Trophoblast cell (in vitro differentiated cells and primary cell): ENCODE data around the gene SEC31A.
A peak's percentile ranks its signal among the peaks of the same experiment; 100 is the strongest.

Source experiments
- DNase-seq, 2 donors: peaks; one replicate each; pipeline ENCODE4 v3.0.0-alpha.2; 2016
- H2AFZ ChIP-seq: 2 replicates; pipeline ENCODE4 v1.6.1; 2013; ENCODE audit warnings: low read length, moderate library complexity, mild to moderate bottlenecking; ENCODE audit not compliant: insufficient read depth, poor library complexity
- H2AK5ac ChIP-seq: 2 replicates; pipeline ENCODE4 v1.6.1; 2013; ENCODE audit warnings: mild to moderate bottlenecking, low read length
- H2BK120ac ChIP-seq: 2 replicates; pipeline ENCODE4 v1.6.1; 2013; ENCODE audit warnings: low read length, mild to moderate bottlenecking, moderate library complexity; ENCODE audit not compliant: insufficient read depth, poor library complexity
- H2BK12ac ChIP-seq: 2 replicates; pipeline ENCODE4 v1.6.1; 2013; ENCODE audit warnings: mild to moderate bottlenecking, low read length, moderate library complexity
- H2BK5ac ChIP-seq: 2 replicates; pipeline ENCODE4 v1.6.1; 2013; ENCODE audit warnings: low read length, low read depth, moderate library complexity, mild to moderate bottlenecking; ENCODE audit not compliant: poor library complexity
- H3K14ac ChIP-seq: 2 replicates; pipeline ENCODE4 v1.6.1; 2013; ENCODE audit warnings: mild to moderate bottlenecking, low read length
- H3K18ac ChIP-seq: 2 replicates; pipeline ENCODE4 v1.6.1; 2013; ENCODE audit warnings: mild to moderate bottlenecking, low read length
- H3K23ac ChIP-seq: 2 replicates; pipeline ENCODE4 v1.6.1; 2013; ENCODE audit warnings: low read length
- H3K27ac ChIP-seq: 2 replicates; pipeline ENCODE4 v1.5.1; 2013; ENCODE audit warnings: low read depth, mild to moderate bottlenecking, inconsistent platforms, low read length, moderate library complexity
- H3K27me3 ChIP-seq: 2 replicates; pipeline ENCODE4 v1.6.1; 2013; ENCODE audit warnings: inconsistent platforms, mild to moderate bottlenecking, low read length, moderate library complexity; ENCODE audit not compliant: insufficient read depth
- H3K36me3 ChIP-seq, 2 experiments: 1 replicate in 1 of 2; 2 replicates in 1 of 2; pipeline ENCODE4 v1.6.1; 2013; ENCODE audit warnings: low read length in 2 of 2, mild to moderate bottlenecking in 2 of 2, moderate library complexity in 1 of 2; ENCODE audit not compliant: insufficient read depth in 2 of 2, control insufficient read depth in 1 of 2
- H3K4ac ChIP-seq: 2 replicates; pipeline ENCODE4 v1.6.1; 2013; ENCODE audit warnings: low read depth, mild to moderate bottlenecking, low read length, moderate library complexity
- H3K4me1 ChIP-seq, 2 experiments: 1 replicate in 1 of 2; 2 replicates in 1 of 2; pipeline ENCODE4 v1.6.1; 2013; ENCODE audit warnings: low read length in 2 of 2, mild to moderate bottlenecking in 2 of 2, moderate library complexity in 1 of 2; ENCODE audit not compliant: insufficient read depth in 2 of 2, control insufficient read depth in 1 of 2
- H3K4me2 ChIP-seq: 2 replicates; pipeline ENCODE4 v1.6.1; 2013; ENCODE audit warnings: inconsistent platforms, mild to moderate bottlenecking, low read length, moderate library complexity
- H3K4me3 ChIP-seq: 2 replicates; pipeline ENCODE4 v1.5.1; 2013; ENCODE audit warnings: mild to moderate bottlenecking, low read depth, low read length, inconsistent platforms
- H3K79me1 ChIP-seq: one replicate; pipeline ENCODE4 v1.6.1; 2013; ENCODE audit warnings: low read length
- H3K79me2 ChIP-seq: 2 replicates; pipeline ENCODE4 v1.6.1; 2013; ENCODE audit warnings: low read length, mild to moderate bottlenecking; ENCODE audit not compliant: control insufficient read depth, insufficient read depth, poor library complexity
- H3K9ac ChIP-seq: 2 replicates; pipeline ENCODE4 v1.6.1; 2013; ENCODE audit warnings: mild to moderate bottlenecking, low read length
- H3K9me3 ChIP-seq: 2 replicates; pipeline ENCODE4 v1.6.1; 2013; ENCODE audit warnings: low read depth, mild to moderate bottlenecking, control low read depth, inconsistent platforms, low read length; ENCODE audit not compliant: insufficient read depth
- H4K12ac ChIP-seq: 2 replicates; pipeline ENCODE4 v1.6.1; 2013; ENCODE audit warnings: low read depth, mild to moderate bottlenecking, low read length, moderate library complexity
- H4K8ac ChIP-seq: 2 replicates; pipeline ENCODE4 v1.6.1; 2013; ENCODE audit warnings: low read depth, mild to moderate bottlenecking, low read length, moderate library complexity
- H4K91ac ChIP-seq: one replicate; pipeline ENCODE4 v1.6.1; 2013; ENCODE audit warnings: low read depth, mild to moderate bottlenecking, low read length, moderate library complexity
- WGBS: extraction: QIAGEN DNeasy Blood & Tissue Kit; methylation state at CpG from one replicate; pipeline ENCODE4 v1.1.7; 2013; ENCODE audit warnings: missing lambda C conversion rate; ENCODE audit not compliant: insufficient read length, insufficient coverage; ENCODE audit errors: extremely low coverage; 5-methylcytosine and 5-hydroxymethylcytosine counted together

Gene SEC31A

DNA sequence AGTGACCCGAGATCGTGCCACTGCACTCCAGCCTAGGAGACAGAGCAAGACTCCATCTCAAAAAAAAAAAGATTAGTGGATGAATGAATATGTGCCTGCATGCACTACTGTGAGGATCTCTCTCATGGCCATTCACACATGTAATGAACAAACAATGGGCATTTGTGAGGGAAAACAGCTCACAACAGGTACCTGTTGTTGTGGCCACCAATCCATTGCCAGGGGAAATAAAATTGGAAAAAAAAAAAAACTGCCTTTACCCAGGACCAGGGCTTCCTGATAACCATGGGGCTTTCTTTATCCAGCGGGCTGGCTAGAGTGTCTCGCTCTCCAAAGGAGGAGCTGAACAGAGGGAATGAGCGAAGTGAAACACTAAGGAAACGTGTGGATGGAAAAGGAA, 99.8 kb downstream of the SEC31A start:
- WGBS: no CpG with 5 or more reads among the region's 6 CpGs
- no peak for DNase-seq
- no peak overlapping the region for H3K23ac ChIP-seq
- no peak overlapping the region for H2BK12ac ChIP-seq
- peaks cover 9% of the 10 kb centered on the region for H3K27me3 ChIP-seq
- H3K4me1 ChIP-seq: no peaks in the 10 kb centered on the region
- H4K12ac ChIP-seq: no peak overlapping the region
- no peaks in the 10 kb centered on the region for H3K79me1 ChIP-seq
- no peaks in the 10 kb centered on the region for H3K36me3 ChIP-seq
- no peak overlapping the region for H4K91ac ChIP-seq
- H2AK5ac ChIP-seq: no peak overlapping the region
- H2BK5ac ChIP-seq: no peak overlapping the region
- H3K4me2 ChIP-seq: no peak overlapping the region
- no peak overlapping the region for H2BK120ac ChIP-seq
- no peak overlapping the region for H3K4me3 ChIP-seq
- H3K4ac ChIP-seq: no peak overlapping the region
- no peak overlapping the region for H3K27ac ChIP-seq
- H3K9ac ChIP-seq: no peak overlapping the region
- H2AFZ ChIP-seq: no peak overlapping the region
- no peak overlapping the region for H3K14ac ChIP-seq
- no peak overlapping the region for H4K8ac ChIP-seq
- no peaks in the 10 kb centered on the region for H3K9me3 ChIP-seq
- H3K79me2 ChIP-seq: no peaks in the 10 kb centered on the region
- H3K18ac ChIP-seq: no peak overlapping the region

DNA sequence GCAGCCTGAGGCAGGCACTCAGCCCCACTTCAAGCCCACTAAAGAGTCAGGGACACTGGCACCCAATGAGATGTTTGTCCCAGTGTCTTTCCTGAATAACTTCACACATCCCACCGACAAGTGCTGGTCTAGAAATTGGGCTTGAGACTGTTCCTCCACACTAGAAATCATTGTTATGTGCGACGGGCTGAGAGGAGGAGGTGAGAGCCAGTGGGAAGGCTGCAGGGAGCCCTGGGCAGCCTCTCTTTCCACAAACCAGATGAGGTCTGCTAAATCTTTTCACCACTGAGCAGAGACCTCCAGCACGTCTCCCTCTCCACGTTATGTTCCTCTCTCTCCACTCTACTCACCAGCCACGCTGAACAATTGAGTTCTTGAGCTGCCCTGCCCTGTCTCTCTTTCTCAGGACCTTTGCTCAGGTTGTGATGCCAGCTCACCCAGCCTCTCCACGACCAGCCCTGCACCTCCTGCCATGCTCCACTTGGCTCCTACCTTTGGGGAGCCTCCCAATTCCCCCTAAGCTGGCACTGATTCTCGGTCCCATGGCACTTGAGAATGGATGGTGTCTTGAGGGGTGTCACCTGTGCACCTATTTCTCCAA, 100.8 kb downstream of the SEC31A start:
- H3K4me2 ChIP-seq: no peak overlapping the region
- H2BK120ac ChIP-seq: no peak overlapping the region
- WGBS: no CpG with 5 or more reads among the region's 8 CpGs
- H3K23ac ChIP-seq: no peak overlapping the region
- no peaks in the 10 kb centered on the region for H3K4me1 ChIP-seq
- no peak overlapping the region for H4K12ac ChIP-seq
- DNase-seq: no peak
- H2BK12ac ChIP-seq: no peak overlapping the region
- H3K27me3 ChIP-seq: peaks cover 9% of the 10 kb centered on the region
- H2BK5ac ChIP-seq: no peak overlapping the region
- no peak overlapping the region for H3K27ac ChIP-seq
- no peak overlapping the region for H2AK5ac ChIP-seq
- no peaks in the 10 kb centered on the region for H3K9me3 ChIP-seq
- H3K4me3 ChIP-seq: no peak overlapping the region
- H3K4ac ChIP-seq: no peak overlapping the region
- H3K9ac ChIP-seq: no peak overlapping the region
- H4K91ac ChIP-seq: no peak overlapping the region
- H3K18ac ChIP-seq: no peak overlapping the region
- no peaks in the 10 kb centered on the region for H3K79me1 ChIP-seq
- no peak overlapping the region for H2AFZ ChIP-seq
- H3K79me2 ChIP-seq: no peaks in the 10 kb centered on the region
- no peaks in the 10 kb centered on the region for H3K36me3 ChIP-seq
- no peak overlapping the region for H4K8ac ChIP-seq
- no peak overlapping the region for H3K14ac ChIP-seq

DNA sequence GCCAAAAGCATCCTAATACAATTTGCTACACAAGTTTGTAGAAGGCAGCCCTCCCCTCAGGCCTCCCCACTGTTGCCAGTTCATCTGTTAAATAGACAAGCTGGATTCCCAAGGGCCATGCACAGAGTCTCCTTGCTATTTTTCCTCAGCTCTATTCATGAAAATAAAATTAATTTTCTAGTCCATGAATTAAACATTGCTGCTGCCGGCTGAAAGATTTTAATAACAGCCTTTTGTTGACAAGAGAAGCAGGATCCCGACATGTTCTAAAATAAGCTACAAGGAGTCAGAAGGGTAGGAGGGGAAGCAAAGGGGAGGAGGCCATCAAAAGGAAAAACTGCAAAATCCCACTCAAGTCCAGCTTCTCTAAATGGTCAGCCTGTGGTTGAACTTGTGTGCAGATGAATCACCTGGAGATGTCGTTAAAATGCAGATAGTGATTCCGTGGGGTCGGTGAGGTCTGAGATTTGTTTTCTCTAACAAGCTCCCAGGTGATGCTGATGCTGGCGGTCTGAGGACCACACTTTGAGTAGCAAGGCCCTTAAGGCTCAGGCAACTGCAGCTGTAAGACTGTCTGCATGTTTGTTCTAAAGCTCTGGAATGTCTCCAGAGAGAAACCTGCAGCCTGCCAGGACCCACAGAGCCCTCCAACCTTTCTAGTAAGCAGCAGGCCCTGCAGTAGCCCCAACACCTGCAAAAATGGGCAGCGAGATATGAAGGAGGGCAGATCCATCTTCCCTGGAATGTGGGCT, 101.8 kb downstream of the SEC31A start:
- no peak overlapping the region for H4K12ac ChIP-seq
- H3K79me2 ChIP-seq: no peaks in the 10 kb centered on the region
- H2BK12ac ChIP-seq: no peak overlapping the region
- whole genome bisulfite sequencing: no CpG with 5 or more reads among the region's 7 CpGs
- no peak overlapping the region for H3K23ac ChIP-seq
- no peak overlapping the region for H3K18ac ChIP-seq
- no peak overlapping the region for H4K8ac ChIP-seq
- H3K4me1 ChIP-seq: peaks cover 0 to 2% of the 10 kb centered on the region in 2 experiments
- no peak overlapping the region for H3K14ac ChIP-seq
- H3K79me1 ChIP-seq: no peaks in the 10 kb centered on the region
- no peak overlapping the region for H2AFZ ChIP-seq
- H3K4ac ChIP-seq: no peak overlapping the region
- no peaks in the 10 kb centered on the region for H3K9me3 ChIP-seq
- no peak overlapping the region for H3K4me2 ChIP-seq
- H2AK5ac ChIP-seq: no peak overlapping the region
- H4K91ac ChIP-seq: no peak overlapping the region
- no peak overlapping the region for H3K4me3 ChIP-seq
- no peaks in the 10 kb centered on the region for H3K36me3 ChIP-seq
- H2BK5ac ChIP-seq: no peak overlapping the region
- H3K27ac ChIP-seq: no peak overlapping the region
- no peak overlapping the region for H2BK120ac ChIP-seq
- peaks cover 9% of the 10 kb centered on the region for H3K27me3 ChIP-seq
- no peak for DNase-seq
- no peak overlapping the region for H3K9ac ChIP-seq

DNA sequence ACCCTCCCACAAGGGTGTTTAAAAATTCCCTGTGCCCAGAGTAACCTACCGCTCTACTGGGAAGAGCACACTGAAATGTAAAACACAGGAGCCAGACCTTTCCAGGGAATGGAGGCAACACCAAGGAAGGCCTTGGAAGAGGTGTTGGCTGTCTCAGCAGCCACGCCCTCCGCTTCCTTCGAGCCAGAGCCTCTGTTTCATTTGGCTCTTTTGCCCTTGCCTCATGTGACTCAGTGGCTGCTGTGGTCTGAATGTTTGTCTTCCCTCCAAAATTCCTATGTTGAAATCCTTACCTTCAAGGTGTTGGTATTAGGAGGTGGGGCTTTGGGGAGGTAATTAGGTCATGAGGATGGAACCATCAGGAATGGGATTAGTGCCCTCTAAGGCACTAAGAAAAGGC, 103.6 kb downstream of the SEC31A start:
- no peaks in the 10 kb centered on the region for H3K79me2 ChIP-seq
- no peak overlapping the region for H3K4me2 ChIP-seq
- H3K4me1 ChIP-seq: peaks cover 0 to 2% of the 10 kb centered on the region in 2 experiments
- no peaks in the 10 kb centered on the region for H3K79me1 ChIP-seq
- no peak overlapping the region for H4K8ac ChIP-seq
- H3K14ac ChIP-seq: no peak overlapping the region
- no peak overlapping the region for H3K27ac ChIP-seq
- H2AK5ac ChIP-seq: no peak overlapping the region
- H3K36me3 ChIP-seq: no peaks in the 10 kb centered on the region
- H3K9me3 ChIP-seq: no peaks in the 10 kb centered on the region
- H2BK12ac ChIP-seq: no peak overlapping the region
- no CpG with 5 or more reads among the region's 4 CpGs for WGBS
- H4K91ac ChIP-seq: no peak overlapping the region
- no peak overlapping the region for H3K4ac ChIP-seq
- peaks cover 6% of the 10 kb centered on the region for H3K27me3 ChIP-seq
- H2BK120ac ChIP-seq: no peak overlapping the region
- H4K12ac ChIP-seq: no peak overlapping the region
- no peak overlapping the region for H3K18ac ChIP-seq
- no peak overlapping the region for H3K23ac ChIP-seq
- H2AFZ ChIP-seq: no peak overlapping the region
- no peak overlapping the region for H3K4me3 ChIP-seq
- no peak overlapping the region for H2BK5ac ChIP-seq
- no peak overlapping the region for H3K9ac ChIP-seq
- DNase-seq: peak; percentile 33 to 45
